ENCODE measurements around the gene B4GALNT4. TPM values are rescaled to one million over a fixed set of nuclear protein-coding genes. Genes with fewer than 3 reads are reported as not detected.

B4GALNT4 gene
- total and polyA plus RNA-seq, 2 of the 8 experiments (the other 6 are each of a cell fraction or from before 2014, with no cell fraction given), result 40.9 to 76.3 TPM

GRCh38 chr11:396511-396947 is 27.2 kb downstream of the B4GALNT4 start:
- peaks cover 2 to 13% of the 10 kb centered on the region in 2 experiments for H4K20me1 ChIP-seq (replicated peaks in 1 of 2; ENCODE audit: control insufficient read depth in 1 of 2, insufficient read depth in 2 of 2, low read length in 2 of 2)
- H4K5ac ChIP-seq (ENCODE audit: insufficient read length, low read depth, low read length), result no peak overlapping the region
- no peak overlapping the region for H2BK120ac ChIP-seq (replicated peaks; ENCODE audit: low read depth, low read length)
- no peak overlapping the region for H3K4me2 ChIP-seq (ENCODE audit: insufficient read depth in 1 of 2, low read depth in 2 of 2, low read length in 2 of 2)
- no peak overlapping the region; the same call in 1 of the 2 replicates for H4K8ac ChIP-seq (ENCODE audit: extremely low read depth, insufficient read depth, low read length)
- no peak for FAIRE-seq
- no peak overlapping the region for H2BK20ac ChIP-seq (ENCODE audit: low read length)
- no peak overlapping the region for H3K14ac ChIP-seq (ENCODE audit: insufficient read length)
- no peak overlapping the region for H3K27ac ChIP-seq (ENCODE audit: low read depth, low read length)
- H3K4me1 ChIP-seq (replicated peaks in 1 of 4; ENCODE audit: control insufficient read depth in 3 of 4, insufficient read depth in 4 of 4, low read length in 3 of 4), result peaks cover 6 to 15% (median 6%) of the 10 kb centered on the region in 4 experiments; a peak in 6 of 7 replicates
- no peak overlapping the region for H3K56ac ChIP-seq (replicated peaks; ENCODE audit: insufficient read length, low read depth, low read length)
- H3K36me3 ChIP-seq (ENCODE audit: control insufficient read depth in 2 of 4, insufficient read depth in 4 of 4, low read length in 3 of 4), result peaks cover 0 to 28% (median 0%) of the 10 kb centered on the region in 4 experiments; a peak in 3 of 8 replicates
- H3K9ac ChIP-seq (replicated peaks in 1 of 4; ENCODE audit: extremely low read depth in 1 of 4, low read depth in 3 of 4, low read length in 3 of 4), result no peak overlapping the region
- no peak overlapping the region for H2BK15ac ChIP-seq (ENCODE audit: low read length)
- WGBS, 2 experiments (ENCODE audit: extremely low coverage in 1 of 2, insufficient coverage in 1 of 2, insufficient read length in 1 of 2, insufficient replicate concordance in 2 of 2, low coverage in 1 of 2, low lambda C conversion rate in 2 of 2, missing lambda C conversion rate in 1 of 2), result 89% methylated on average over 19 of the region's 23 CpGs; no CpG with 5 or more reads in 1 of the 2 experiments
- peaks cover 2% of the 10 kb centered on the region; the same call in 1 of the 2 replicates for H3K79me1 ChIP-seq (ENCODE audit: low read depth, low read length)
- H3K27me3 ChIP-seq (replicated peaks in 1 of 4; ENCODE audit: control insufficient read depth in 3 of 4, extremely low read depth in 1 of 4, insufficient read depth in 3 of 4, low read length in 3 of 4), result no peaks in the 10 kb centered on the region
- H3K9me3 ChIP-seq (ENCODE audit: insufficient read depth in 2 of 2, low read depth in 1 of 2, low read length in 1 of 2), result peaks cover 0 to 9% of the 10 kb centered on the region in 2 experiments; a peak in 1 of 4 replicates
- H4K91ac ChIP-seq (replicated peaks; ENCODE audit: insufficient read length, low read length), result no peak overlapping the region
- no peaks in the 10 kb centered on the region for H3K79me2 ChIP-seq (ENCODE audit: control insufficient read depth in 1 of 2, insufficient read depth in 2 of 2, low read length in 2 of 2)
- peaks cover 10% of the 10 kb centered on the region; the same call in 1 of the 2 replicates for H3K23me2 ChIP-seq (ENCODE audit: low read depth, low read length)
- H3K23ac ChIP-seq (ENCODE audit: insufficient read length), result no peak overlapping the region
- H3K4ac ChIP-seq (replicated peaks; ENCODE audit: insufficient read length, low read depth, low read length), result no peak overlapping the region
- no peak for DNase-seq (ENCODE audit: low read depth in 1 of 2, low spot score in 2 of 2)
- ChIA-PET CTCF (ENCODE audit: partially characterized antibody) (interaction anchor here (0.5 to 2.3 kb wide), 19 partner anchors 9 to 288 kb away, joined by 3 to 11 read pairs (median 3); partner anchors contain the start of gene PTDSS2), POLR2A (ENCODE audit: partially characterized antibody) (interaction anchor here (0.8 to 2.7 kb wide), 10 partner anchors 9 to 114 kb away, joined by 3 to 17 read pairs (median 4); no protein-coding TSS in a partner anchor)
- H2BK12ac ChIP-seq (ENCODE audit: low read depth, low read length), result 0 out of 2 replicates have a peak overlapping the region, but pooled peaks have one; percentile 27
- H2AFZ ChIP-seq (ENCODE audit: low read length), result no peak overlapping the region
- H3K4me3 ChIP-seq (ENCODE audit: extremely low read depth in 1 of 4, insufficient read depth in 2 of 4, low read depth in 3 of 4, low read length in 4 of 4), result no peak overlapping the region
- no peak overlapping the region for H3K18ac ChIP-seq (ENCODE audit: extremely low read depth, low read length)
- no peak overlapping the region for H2BK5ac ChIP-seq (ENCODE audit: low read depth, low read length)
- H2AK5ac ChIP-seq (ENCODE audit: low read depth, low read length), result no peak overlapping the region
- TF ChIP-seq SIX5 (IDR thresholded peaks at IDR 0.05; ENCODE audit: low read depth, low read length) (no peak), GABPA (IDR thresholded peaks at IDR 0.05; ENCODE audit: borderline replicate concordance, insufficient read depth, low read length) (peak; percentile 43; the same call in 1 of the 2 replicates), RAD21 (IDR thresholded peaks at IDR 0.05 in 1 of 2, conservative IDR thresholded peaks at IDR 0.05 in 1 of 2; ENCODE audit: low read depth in 2 of 2, low read length in 2 of 2) (peak; percentile 34 to 54), GTF2F1 (IDR thresholded peaks at IDR 0.05; ENCODE audit: borderline replicate concordance, low read depth, low read length) (no peak), RXRA (IDR thresholded peaks at IDR 0.05; ENCODE audit: insufficient read depth, low read depth, low read length) (no peak), SRF (IDR thresholded peaks at IDR 0.05; ENCODE audit: low read depth, low read length) (no peak), KDM4A (IDR thresholded peaks at IDR 0.05; ENCODE audit: low read depth, low read length, severe bottlenecking) (no peak)
- TF ChIP-seq, protein P1, sequence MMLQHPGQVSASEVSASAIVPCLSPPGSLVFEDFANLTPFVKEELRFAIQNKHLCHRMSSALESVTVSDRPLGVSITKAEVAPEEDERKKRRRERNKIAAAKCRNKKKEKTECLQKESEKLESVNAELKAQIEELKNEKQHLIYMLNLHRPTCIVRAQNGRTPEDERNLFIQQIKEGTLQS (IDR thresholded peaks at IDR 0.05; ENCODE audit: insufficient read depth, low read depth, low read length), result no peak
- TF ChIP-seq, protein P2, sequence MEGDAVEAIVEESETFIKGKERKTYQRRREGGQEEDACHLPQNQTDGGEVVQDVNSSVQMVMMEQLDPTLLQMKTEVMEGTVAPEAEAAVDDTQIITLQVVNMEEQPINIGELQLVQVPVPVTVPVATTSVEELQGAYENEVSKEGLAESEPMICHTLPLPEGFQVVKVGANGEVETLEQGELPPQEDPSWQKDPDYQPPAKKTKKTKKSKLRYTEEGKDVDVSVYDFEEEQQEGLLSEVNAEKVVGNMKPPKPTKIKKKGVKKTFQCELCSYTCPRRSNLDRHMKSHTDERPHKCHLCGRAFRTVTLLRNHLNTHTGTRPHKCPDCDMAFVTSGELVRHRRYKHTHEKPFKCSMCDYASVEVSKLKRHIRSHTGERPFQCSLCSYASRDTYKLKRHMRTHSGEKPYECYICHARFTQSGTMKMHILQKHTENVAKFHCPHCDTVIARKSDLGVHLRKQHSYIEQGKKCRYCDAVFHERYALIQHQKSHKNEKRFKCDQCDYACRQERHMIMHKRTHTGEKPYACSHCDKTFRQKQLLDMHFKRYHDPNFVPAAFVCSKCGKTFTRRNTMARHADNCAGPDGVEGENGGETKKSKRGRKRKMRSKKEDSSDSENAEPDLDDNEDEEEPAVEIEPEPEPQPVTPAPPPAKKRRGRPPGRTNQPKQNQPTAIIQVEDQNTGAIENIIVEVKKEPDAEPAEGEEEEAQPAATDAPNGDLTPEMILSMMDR (IDR thresholded peaks at IDR 0.05; ENCODE audit: control extremely low read depth in 1 of 3, insufficient read depth in 1 of 3, low read depth in 1 of 3, low read length in 3 of 3), result peak in 2 of 3 experiments; percentile 52 to 59; a peak in 3 of 4 replicates

Data from H1 (cell line).